WTC11 (cell line): ENCODE data around the gene FHIT.

Source experiments
- CREB1 ChIP-seq: sonication (generic); formaldehyde crosslinking; IDR thresholded peaks from 2 replicates; pipeline ENCODE4 v1.8.0; 2023; ENCODE audit warnings: mild to moderate bottlenecking, missing genetic modification reagents
- KAT7 ChIP-seq: sonication (generic); formaldehyde crosslinking; IDR thresholded peaks from 2 replicates; pipeline ENCODE4 v1.8.1; 2023; ENCODE audit warnings: missing genetic modification reagents, mild to moderate bottlenecking, borderline replicate concordance
- ZNF138 ChIP-seq: sonication (generic); formaldehyde crosslinking; conservative IDR thresholded peaks from 2 replicates; pipeline ENCODE4 v1.8.1; 2022; ENCODE audit warnings: mild to moderate bottlenecking, moderate library complexity, missing genetic modification reagents
- TF ChIP-seq, protein P1 (sequence below): fragments of 200-600 bp; IDR thresholded peaks from 2 replicates; pipeline ENCODE4 v1.8.0; 2022; ENCODE audit warnings: antibody characterized with exemption

- TF ChIP-seq ZNF138 (CRISPR knock-in tag) (no peak), KAT7 (CRISPR knock-in tag) (no peak), CREB1 (no peak)
- TF ChIP-seq, protein P1, sequence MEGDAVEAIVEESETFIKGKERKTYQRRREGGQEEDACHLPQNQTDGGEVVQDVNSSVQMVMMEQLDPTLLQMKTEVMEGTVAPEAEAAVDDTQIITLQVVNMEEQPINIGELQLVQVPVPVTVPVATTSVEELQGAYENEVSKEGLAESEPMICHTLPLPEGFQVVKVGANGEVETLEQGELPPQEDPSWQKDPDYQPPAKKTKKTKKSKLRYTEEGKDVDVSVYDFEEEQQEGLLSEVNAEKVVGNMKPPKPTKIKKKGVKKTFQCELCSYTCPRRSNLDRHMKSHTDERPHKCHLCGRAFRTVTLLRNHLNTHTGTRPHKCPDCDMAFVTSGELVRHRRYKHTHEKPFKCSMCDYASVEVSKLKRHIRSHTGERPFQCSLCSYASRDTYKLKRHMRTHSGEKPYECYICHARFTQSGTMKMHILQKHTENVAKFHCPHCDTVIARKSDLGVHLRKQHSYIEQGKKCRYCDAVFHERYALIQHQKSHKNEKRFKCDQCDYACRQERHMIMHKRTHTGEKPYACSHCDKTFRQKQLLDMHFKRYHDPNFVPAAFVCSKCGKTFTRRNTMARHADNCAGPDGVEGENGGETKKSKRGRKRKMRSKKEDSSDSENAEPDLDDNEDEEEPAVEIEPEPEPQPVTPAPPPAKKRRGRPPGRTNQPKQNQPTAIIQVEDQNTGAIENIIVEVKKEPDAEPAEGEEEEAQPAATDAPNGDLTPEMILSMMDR: no peak
Observed at GRCh38 chr3:61073566-61074165, 177.6 kb downstream of the FHIT start.
